NCI-H526 treated with DMSO at 0.1 percent for 48 hours (cell line): Measurements from ENCODE around the gene PLEKHA6.

ENCODE experiments used
- DNase-seq: peaks from one replicate; lab custom pipeline; 2025; lab: John Stamatoyannopoulos, UW

The PLEKHA6 gene

DNA sequence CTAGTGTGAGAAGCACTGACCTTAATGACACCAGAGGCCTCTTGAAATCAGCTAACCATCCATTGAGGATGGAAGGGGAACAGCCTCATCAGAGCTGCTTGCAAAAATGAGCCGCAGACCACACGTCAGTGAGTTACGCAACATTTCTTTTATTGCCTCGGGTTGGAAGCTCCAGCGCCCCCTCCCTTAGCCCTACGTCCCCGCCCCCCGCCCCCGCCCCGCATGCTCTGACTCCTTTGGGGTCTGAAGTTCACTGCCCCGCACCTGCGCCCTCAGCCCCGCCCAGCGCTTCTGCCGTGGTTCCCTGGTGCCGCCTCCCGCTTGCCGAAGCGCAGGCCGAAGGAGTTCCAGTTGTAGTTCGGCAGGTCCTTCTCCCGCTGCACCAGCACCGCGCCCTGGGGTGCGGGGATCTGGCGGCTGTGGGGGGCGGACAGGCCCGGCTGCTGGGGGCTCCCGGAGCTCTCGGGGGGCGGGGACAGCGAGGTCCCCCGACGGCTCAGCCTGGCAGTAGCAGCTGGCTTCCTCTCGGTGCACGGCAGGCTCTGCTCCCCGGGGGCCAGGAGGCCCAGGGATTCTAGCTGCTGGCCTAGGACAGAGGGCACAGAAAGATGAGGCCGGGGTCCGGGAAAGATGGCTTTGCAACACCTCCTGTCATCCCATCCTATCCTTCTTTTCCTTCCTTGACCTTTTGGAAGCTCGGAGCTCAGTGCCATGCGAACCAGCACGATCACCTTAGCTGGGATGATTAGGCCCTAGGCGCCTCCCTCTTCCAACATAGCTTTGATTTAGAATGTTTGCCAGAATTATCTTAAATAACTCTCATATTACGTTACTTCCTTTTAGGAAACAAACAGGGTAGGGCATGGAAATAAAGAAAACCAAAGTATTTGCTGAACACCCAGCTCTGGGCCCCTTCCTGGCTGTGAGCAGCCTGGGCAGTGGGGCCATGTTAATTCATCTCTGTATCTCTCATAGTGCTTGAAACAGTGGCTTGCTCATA lies 169.2 kb downstream of the PLEKHA6 start:
- peak; percentile 18 for DNase-seq

GRCh38 chr1:204188959-204189639 lies 170.6 kb downstream of the PLEKHA6 start:
- no peak for DNase-seq

- DNase-seq, result no peak
These were observed 173.1 kb downstream of the PLEKHA6 start for GRCh38 chr1:204186597-204186996.

DNA sequence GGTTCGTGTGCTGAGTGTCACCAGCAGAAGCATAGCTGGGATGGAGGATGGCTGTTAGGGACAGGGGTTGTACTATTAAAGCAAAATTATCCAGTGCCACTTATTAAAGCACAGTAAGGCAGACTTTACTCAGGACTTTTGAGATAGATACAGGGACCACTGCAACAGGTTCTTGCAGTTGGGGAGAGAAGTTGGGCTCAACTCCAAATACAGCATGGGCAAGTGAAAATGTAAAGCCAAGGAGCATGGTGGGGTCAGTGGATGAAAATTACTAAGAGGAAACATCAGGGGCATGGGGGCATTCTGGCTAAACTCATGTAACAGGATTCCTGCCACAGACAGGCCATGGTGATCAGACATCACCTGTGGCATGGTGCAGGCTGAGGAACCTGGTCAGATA lies 178.6 kb downstream of the PLEKHA6 start:
- no peak for DNase-seq

DNA sequence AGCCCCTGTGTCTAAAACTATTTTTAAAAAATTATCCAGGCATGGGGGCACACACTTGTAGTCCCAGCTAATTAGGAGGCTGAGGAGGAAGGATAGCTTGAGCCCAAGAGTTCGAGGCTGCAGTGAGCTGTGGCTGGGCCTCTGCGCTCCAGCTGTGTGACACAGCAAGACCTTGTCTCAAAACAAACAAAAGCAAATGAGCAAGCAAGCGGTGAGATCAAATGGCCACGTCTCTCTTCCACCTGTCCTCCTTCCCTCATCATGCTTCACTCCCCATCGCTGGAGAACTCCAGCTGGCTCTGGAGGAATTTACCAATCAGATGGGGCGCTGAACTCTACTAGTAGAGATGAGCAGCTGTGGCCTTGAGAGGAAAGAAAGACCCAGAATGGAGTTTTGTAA lies 179.6 kb downstream of the PLEKHA6 start:
- peak; percentile 4 for DNase-seq

GRCh38 chr1:204178487-204179281 lies 181.0 kb downstream of the PLEKHA6 start:
- DNase-seq, result no peak

DNA sequence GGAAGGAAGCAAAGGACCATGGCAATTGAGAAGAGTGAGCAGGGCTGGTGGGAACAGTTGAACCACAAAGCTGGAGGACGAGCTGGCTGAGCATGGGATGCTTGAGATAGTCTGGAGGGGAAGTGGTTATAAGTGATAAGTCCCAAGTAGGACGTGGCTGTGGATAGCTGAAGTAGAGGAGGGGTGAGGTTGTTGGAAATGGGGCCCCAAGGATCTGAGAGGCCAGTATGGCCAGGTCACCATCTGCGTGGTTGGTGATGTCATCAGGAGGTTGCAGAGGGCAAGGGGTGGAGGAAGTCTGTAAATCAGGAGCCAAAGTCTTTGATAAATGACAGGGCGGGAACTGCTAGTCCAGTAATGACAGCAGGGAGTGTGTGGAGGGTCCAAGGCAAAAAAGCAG lies 182.6 kb downstream of the PLEKHA6 start:
- DNase-seq, result no peak

DNA sequence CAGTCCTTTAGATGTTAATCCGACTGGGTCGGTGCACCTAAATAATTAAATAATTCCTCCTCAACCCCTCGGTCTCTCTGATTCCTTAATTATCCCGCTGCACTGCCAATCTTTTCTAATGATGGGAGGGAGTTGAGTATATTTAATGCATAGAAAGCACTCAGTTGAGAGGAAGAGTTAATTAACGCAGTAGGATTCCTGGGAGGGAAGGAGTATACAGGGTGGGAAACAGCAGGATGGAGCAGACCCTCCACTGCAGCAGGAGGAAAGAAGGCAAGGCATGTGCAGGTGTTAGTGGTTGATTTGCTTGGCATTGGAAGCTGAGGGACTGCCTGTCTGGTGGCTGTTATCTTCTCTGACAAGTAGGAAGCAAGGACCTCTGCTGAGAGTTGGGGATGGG lies 183.7 kb downstream of the PLEKHA6 start:
- DNase-seq, result no peak

DNA sequence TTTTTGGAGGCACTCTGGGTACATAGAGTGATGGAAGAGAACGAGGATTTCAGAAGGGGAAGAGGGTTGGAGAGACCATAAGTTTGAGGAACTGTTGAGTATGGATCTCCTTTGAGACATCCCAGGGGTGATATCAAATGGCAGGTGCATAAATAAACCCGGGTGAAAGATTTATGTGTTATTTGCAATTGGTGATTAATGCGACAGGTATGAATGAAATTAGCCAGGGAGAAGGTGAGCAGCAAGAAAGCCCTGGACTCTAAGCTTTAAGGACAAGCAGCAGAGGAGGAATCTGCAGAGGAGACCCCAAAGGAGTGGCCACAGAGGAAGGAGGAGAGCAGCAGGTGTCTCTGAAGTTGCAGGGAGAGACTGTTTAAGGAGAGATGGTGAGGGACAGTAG lies 184.8 kb downstream of the PLEKHA6 start:
- DNase-seq, result no peak

- DNase-seq, result no peak
These were observed 187.2 kb downstream of the PLEKHA6 start for GRCh38 chr1:204172404-204173029.

- no peak for DNase-seq
These were observed 188.0 kb downstream of the PLEKHA6 start for GRCh38 chr1:204171751-204172178.

DNA sequence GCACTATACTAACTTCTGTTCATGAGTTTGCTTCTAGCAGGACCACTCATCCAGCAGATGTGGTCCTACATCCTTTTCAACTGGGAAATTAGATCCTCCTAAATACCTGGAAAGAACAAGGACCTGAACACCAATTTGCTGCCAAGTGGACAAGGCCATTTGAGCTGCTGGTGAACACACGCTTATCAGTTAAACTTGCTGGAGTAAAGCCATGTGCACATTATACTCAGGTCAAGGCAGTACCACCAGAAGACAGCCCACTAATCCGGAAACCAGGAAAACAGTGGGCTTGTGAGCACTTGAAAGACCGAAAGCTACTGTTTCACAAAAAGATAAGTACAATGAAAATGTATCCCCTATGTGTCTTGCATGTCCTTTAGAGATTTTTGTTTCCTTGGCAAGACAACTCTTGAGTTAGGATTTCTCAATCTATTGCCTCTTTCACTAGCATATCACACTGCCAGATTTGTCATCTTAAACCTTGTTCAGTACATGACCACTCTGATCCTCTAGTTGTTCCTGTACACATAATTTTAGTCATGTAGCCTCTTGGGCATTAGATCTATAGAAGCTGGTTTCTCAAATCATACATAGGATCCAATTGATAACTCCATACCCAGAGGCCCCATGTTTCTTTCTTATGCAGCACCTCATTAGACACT lies 189.1 kb downstream of the PLEKHA6 start:
- no peak for DNase-seq

- DNase-seq, result no peak
These were observed 189.9 kb downstream of the PLEKHA6 start for GRCh38 chr1:204169858-204170257.
